ENCODE results near the gene ATP1A3.
A peak's percentile ranks its signal among the peaks of the same experiment; 100 is the strongest.
"Not testable (repeated sequence)": the region's sequence is repeated elsewhere in the genome, so short reads cannot be mapped to it uniquely, and the experiment has no call there.

ATP1A3 gene

GRCh38 chr19:41940731-41941409, 53.2 kb downstream of the ATP1A3 start:
- no peak for TF ChIP-seq CTCF (IDR thresholded peaks at IDR 0.05; ENCODE audit: low read depth, low read length)
- peak overlapping the region; percentile 63 for H3K4me3 ChIP-seq (ENCODE audit: low read depth, low read length)

- H3K4me3 ChIP-seq (ENCODE audit: low read depth, low read length), result peak overlapping the region; percentile 63
- no peak for TF ChIP-seq CTCF (IDR thresholded peaks at IDR 0.05; ENCODE audit: low read depth, low read length)
Observed at GRCh38 chr19:41939861-41940730, 53.9 kb downstream of the ATP1A3 start.

- H3K4me3 ChIP-seq (ENCODE audit: low read depth, low read length), result not testable (repeated sequence)
Observed at GRCh38 chr19:41939209-41939608, 54.8 kb downstream of the ATP1A3 start.

DNA sequence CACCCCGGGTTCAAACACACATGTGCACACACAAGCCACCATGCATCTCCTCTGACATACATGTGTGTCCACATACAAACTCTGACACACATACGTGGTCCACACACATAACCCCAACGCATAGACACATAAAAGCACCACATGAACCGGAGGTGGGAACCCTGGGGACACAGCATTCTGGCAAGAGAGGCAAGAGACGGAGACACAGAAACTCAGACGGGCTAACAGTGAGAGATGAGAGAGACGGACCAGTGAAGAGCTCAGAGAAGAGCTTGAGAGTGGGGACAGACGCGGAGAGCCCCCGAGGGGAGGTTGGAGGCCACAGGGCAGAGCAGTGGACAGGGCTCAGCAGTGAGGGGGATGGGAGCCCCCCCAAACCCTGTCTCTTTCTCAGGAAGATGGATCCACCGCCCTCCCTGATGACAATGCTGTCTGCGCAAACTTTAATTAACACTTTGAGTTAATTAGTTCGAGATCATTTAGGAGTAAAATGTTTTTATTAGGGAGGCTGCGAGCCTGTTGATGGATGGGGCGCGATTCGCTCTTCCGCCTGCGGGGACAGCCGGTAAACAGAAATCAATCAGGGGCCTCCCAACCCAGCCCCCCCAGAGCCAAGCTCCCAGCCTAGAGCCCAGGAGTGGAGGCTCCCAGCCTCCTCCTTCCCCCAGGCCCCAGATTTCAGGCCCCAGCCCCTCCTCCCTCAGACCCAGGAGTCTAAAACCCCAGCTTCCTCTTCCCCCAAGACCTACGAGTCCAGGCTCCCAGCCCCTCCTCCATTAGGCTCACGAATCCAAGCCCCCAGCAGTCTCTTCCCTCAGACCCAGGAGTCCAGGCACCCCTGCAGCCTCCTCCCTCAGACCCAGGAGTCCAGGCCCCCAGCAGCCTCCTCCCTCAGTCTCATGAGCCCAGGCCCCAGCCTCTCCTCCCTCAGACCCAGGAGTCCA, 56.2 kb downstream of the ATP1A3 start:
- H3K4me3 ChIP-seq (ENCODE audit: low read depth, low read length), result no peak overlapping the region
- no peak for TF ChIP-seq CTCF (IDR thresholded peaks at IDR 0.05; ENCODE audit: low read depth, low read length)

DNA sequence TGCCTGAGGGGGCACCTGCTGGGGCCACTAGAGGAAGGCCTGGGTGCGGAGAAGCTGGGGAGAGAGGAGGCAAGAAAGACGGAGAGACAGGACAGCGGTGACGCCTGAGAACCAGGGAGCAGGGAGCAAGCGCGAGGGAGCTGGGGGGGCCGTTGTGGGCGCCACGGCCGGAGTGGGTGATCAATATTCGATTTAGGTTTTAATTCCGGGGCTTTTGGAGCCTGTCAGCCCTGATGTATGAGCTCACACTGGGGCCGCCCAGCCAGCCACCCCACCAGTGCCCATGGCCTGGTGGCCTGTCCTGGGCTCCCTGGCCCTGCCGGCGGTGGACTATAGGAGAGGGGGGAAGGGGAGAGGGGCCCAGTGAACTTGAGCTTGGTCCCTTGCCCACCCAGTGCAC, 57.1 kb downstream of the ATP1A3 start:
- TF ChIP-seq CTCF (IDR thresholded peaks at IDR 0.05; ENCODE audit: low read depth, low read length), result no peak
- H3K4me3 ChIP-seq (ENCODE audit: low read depth, low read length), result no peak overlapping the region

GRCh38 chr19:41936416-41936850, 57.6 kb downstream of the ATP1A3 start:
- TF ChIP-seq CTCF (IDR thresholded peaks at IDR 0.05; ENCODE audit: low read depth, low read length), result no peak
- H3K4me3 ChIP-seq (ENCODE audit: low read depth, low read length), result no peak overlapping the region

GRCh38 chr19:41935760-41936415, 58.1 kb downstream of the ATP1A3 start:
- no peak for TF ChIP-seq CTCF (IDR thresholded peaks at IDR 0.05; ENCODE audit: low read depth, low read length)
- no peak overlapping the region for H3K4me3 ChIP-seq (ENCODE audit: low read depth, low read length)
